Testis (tissue), 3 donors: ENCODE data around the gene CHD1. TPM values are rescaled to one million over a fixed set of nuclear protein-coding genes. Genes with fewer than 3 reads are reported as not detected.

Source experiments
- DNase-seq: peaks from one replicate; pipeline ENCODE4 v3.0.0-alpha.2; 2019
- H3K27ac ChIP-seq, 2 donors: fragments of 200-600 bp; sonication (generic); one replicate each; pipeline ENCODE4 v1.5.1; 2019
- H3K27me3 ChIP-seq: fragments of 200-600 bp; sonication (generic); one replicate; pipeline ENCODE4 v1.5.1; 2019
- H3K36me3 ChIP-seq: fragments of 200-600 bp; sonication (generic); one replicate; pipeline ENCODE4 v1.5.1; 2017; ENCODE audit warnings: low read depth; ENCODE audit errors: missing control alignments
- H3K4me1 ChIP-seq: fragments of 200-600 bp; sonication (generic); one replicate; pipeline ENCODE4 v1.5.1; 2019
- H3K4me3 ChIP-seq, 2 donors: fragments of 200-600 bp; sonication (generic); one replicate each; pipeline ENCODE4 v1.5.1; 2017 to 2019
- H3K9me3 ChIP-seq: fragments of 200-600 bp; sonication (generic); one replicate; pipeline ENCODE4 v1.5.1; 2017
- POLR2A ChIP-seq: fragments of 450-650 bp; IDR thresholded peaks from one replicate; pipeline ENCODE4 v1.6.1; 2017; ENCODE audit warnings: antibody characterized with exemption, mild to moderate bottlenecking, moderate library complexity
- WGBS, 2 donors: methylation state at CpG; one replicate each; pipeline ENCODE4 v1.1.5; 2018; 5-methylcytosine and 5-hydroxymethylcytosine counted together
- intact Hi-C: fragments of 100-400 bp; cut with DNase I; formaldehyde crosslinking; loops from one replicate; pipeline ENCODE4 v1.15.1; 2023; ENCODE audit warnings: low total_unique reads
- polyA plus RNA-seq: library from polyadenylated mRNA; stranded (reverse); fragments of 350-450 nt; fragmentation: Illumina TruSeq; extraction: RNeasy Lipid Tissue Mini Kit (QIAGEN cat#74804); gene quantifications from one replicate; pipeline ENCODE4 v1.2.3, GENCODE V29; 2014; ENCODE audit warnings: low read depth, low replicate concordance; ENCODE audit not compliant: insufficient read depth
- total RNA-seq, 2 donors: library from RNA; depleted of rRNA; stranded (reverse); fragments of >200 nt; gene quantifications; one replicate each; pipeline ENCODE4 v1.2.3, GENCODE V29; 2016
- TF ChIP-seq, protein P1 (sequence below), 3 experiments: fragments of 450-650 bp in 2 of 3; fragments of 200-600 bp in 1 of 3; sonication (generic) in 1 of 3; IDR thresholded peaks; one replicate each; pipeline ENCODE4 v1.5.1; 2016 to 2019; ENCODE audit warnings: antibody characterized with exemption in 3 of 3, mild to moderate bottlenecking in 2 of 3, moderate library complexity in 1 of 3

Gene CHD1
- total and polyA plus RNA-seq, 3 donors from 2014 or later: 23.7 to 117 (median 104) TPM

DNA sequence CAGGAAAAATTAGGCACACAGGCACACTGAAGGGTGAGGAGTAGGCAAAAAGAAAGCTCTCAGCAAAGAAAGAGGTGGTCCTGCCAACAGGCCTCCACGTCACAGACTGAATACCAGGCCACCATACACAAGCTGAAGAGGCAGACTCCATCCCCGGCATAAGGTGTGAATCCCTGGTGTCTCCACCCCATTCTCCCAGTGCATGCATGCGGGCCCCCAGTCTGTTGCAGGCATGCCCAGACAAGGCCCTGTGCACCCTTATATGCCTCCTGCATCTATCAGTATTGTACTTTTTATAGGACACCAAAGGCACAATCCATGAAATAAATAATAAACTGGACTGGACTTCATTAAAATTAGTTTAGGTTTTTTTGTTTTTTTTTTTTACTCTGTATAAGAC, 82.3 kb downstream of the CHD1 start:
- no peak overlapping the region for H3K4me3 ChIP-seq
- intact Hi-C loops: no loop called here
- DNase-seq: no peak
- TF ChIP-seq, protein P1, sequence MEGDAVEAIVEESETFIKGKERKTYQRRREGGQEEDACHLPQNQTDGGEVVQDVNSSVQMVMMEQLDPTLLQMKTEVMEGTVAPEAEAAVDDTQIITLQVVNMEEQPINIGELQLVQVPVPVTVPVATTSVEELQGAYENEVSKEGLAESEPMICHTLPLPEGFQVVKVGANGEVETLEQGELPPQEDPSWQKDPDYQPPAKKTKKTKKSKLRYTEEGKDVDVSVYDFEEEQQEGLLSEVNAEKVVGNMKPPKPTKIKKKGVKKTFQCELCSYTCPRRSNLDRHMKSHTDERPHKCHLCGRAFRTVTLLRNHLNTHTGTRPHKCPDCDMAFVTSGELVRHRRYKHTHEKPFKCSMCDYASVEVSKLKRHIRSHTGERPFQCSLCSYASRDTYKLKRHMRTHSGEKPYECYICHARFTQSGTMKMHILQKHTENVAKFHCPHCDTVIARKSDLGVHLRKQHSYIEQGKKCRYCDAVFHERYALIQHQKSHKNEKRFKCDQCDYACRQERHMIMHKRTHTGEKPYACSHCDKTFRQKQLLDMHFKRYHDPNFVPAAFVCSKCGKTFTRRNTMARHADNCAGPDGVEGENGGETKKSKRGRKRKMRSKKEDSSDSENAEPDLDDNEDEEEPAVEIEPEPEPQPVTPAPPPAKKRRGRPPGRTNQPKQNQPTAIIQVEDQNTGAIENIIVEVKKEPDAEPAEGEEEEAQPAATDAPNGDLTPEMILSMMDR (IDR thresholded peaks at IDR 0.05): no peak
- no peak for TF ChIP-seq POLR2A
- H3K27ac ChIP-seq: no peak overlapping the region
- H3K9me3 ChIP-seq: no peaks in the 10 kb centered on the region
- WGBS, 2 donors: 92 to 99% methylated on average over 3 of the region's 3 CpGs
- H3K27me3 ChIP-seq: no peaks in the 10 kb centered on the region
- H3K36me3 ChIP-seq: no peaks in the 10 kb centered on the region
- H3K4me1 ChIP-seq: no peaks in the 10 kb centered on the region

DNA sequence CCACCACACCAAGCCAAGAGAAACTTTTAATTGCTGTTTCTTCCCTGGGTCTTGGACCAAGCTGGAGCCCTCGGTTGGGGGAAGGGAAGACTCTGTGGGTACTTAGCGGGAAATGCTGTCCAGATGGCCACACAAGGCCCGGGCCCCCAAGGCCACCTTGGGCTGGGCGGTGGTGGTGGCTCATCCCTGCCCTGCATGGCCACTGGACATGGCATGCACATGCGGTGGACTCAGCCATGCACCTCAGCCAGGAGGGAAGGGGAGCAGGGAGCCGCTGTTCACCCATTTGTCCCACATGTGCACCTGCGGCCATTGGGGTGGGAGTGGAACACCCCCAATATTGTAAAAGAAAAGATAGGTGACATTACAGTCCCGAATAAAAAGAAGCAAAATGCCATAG, 82.9 kb downstream of the CHD1 start:
- 97 to 99% methylated on average over 6 to 8 of the region's 8 CpGs for whole genome bisulfite sequencing, 2 donors
- intact Hi-C loops: no loop called here
- H3K9me3 ChIP-seq: no peaks in the 10 kb centered on the region
- no peaks in the 10 kb centered on the region for H3K36me3 ChIP-seq
- H3K27ac ChIP-seq: no peak overlapping the region
- H3K4me3 ChIP-seq: no peak overlapping the region
- no peak for DNase-seq
- H3K4me1 ChIP-seq: no peaks in the 10 kb centered on the region
- H3K27me3 ChIP-seq: no peaks in the 10 kb centered on the region
- TF ChIP-seq POLR2A: no peak
- TF ChIP-seq, protein P1 (IDR thresholded peaks at IDR 0.05): no peak

DNA sequence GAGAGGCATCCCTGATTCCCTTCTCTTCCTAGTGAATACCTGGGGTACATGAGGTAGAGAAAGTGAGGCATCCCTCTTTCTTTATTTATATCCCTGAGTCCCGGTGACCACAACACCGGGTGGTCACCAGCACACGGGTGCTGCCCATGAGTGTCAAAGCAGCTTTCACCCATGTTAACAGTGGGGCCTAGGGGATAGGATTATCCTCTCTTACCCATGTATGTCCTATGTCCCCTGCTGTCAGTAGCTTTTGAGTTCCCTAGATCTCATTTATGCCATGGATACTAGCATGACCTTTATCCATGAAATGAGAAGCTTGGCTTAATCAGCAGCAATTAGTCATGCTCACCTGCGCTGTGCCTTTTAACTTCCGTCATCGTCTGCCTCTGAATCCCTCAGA, 83.9 kb downstream of the CHD1 start:
- TF ChIP-seq, protein P1 (IDR thresholded peaks at IDR 0.05): no peak
- no peak for DNase-seq
- Histone ChIP-seq H3K36me3 (no peaks in the 10 kb centered on the region), H3K4me1 (no peaks in the 10 kb centered on the region), H3K4me3 (no peak overlapping the region), H3K9me3 (no peaks in the 10 kb centered on the region), H3K27ac (no peak overlapping the region), H3K27me3 (no peaks in the 10 kb centered on the region)
- intact Hi-C loops: no loop called here
- 98% methylated on average over 6 of the region's 6 CpGs for WGBS, 2 donors

DNA sequence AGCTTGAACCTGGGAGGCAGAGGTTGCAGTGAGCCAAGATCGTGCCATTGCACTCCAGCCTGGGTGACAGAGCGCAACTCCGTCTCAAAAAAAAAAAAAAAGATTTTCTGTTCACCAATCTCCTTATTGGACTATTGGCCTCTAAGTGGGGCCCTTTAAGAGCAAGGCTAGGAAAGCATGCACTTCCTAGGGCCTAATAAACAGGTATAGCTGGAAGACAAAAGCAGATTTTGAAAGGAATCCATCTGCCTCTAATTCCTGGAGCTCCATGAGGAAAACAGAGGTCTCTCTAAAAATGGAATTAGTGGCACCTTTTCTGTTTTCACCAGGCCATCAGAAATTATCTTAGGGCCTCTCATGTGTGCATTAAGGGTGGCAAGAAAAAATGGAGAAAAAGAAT, 85.3 kb downstream of the CHD1 start:
- H3K9me3 ChIP-seq: no peaks in the 10 kb centered on the region
- TF ChIP-seq POLR2A: no peak
- TF ChIP-seq, protein P1 (IDR thresholded peaks at IDR 0.05): no peak
- H3K4me1 ChIP-seq: no peaks in the 10 kb centered on the region
- no peak for DNase-seq
- WGBS, 2 donors: 91 to 97% methylated on average over 3 of the region's 3 CpGs
- no peak overlapping the region for H3K27ac ChIP-seq
- no peak overlapping the region for H3K4me3 ChIP-seq
- H3K36me3 ChIP-seq: no peaks in the 10 kb centered on the region
- no peaks in the 10 kb centered on the region for H3K27me3 ChIP-seq
- intact Hi-C loops: no loop called here

DNA sequence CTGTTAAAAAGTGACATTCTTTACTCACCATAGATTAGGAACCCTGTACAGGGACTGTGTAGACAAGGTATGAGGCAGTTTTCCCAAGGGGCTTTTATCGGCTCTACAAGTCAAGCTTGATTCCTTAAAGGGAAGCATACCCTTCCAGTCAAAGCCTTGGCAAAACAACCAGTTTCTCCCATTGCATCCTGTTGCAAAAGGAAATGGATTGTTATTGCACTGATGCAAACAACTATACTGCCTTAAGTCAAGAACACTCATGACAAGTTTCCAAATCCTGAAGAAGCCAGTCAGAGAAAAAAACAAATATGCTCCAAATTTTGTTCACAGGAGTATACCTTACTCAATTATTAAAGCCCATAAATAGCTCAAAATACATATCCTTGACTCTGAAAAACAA, 87.9 kb downstream of the CHD1 start:
- H3K27ac ChIP-seq: no peak overlapping the region
- H3K4me1 ChIP-seq: no peaks in the 10 kb centered on the region
- intact Hi-C loops: no loop called here
- no peak overlapping the region for H3K4me3 ChIP-seq
- no peaks in the 10 kb centered on the region for H3K9me3 ChIP-seq
- H3K27me3 ChIP-seq: no peaks in the 10 kb centered on the region
- no peak for DNase-seq
- no peak for TF ChIP-seq POLR2A
- TF ChIP-seq, protein P1 (IDR thresholded peaks at IDR 0.05): no peak
- WGBS, 2 donors: 82 to 83% methylated on average over 1 of the region's 1 CpG
- no peaks in the 10 kb centered on the region for H3K36me3 ChIP-seq
